ENCODE measurements around the gene DYNLRB1. TPM values are rescaled to one million over a fixed set of nuclear protein-coding genes. Genes with fewer than 3 reads are reported as not detected.

Gene DYNLRB1
- total RNA-seq, 2 donors from 2014 or later: 106 to 107 TPM

DNA sequence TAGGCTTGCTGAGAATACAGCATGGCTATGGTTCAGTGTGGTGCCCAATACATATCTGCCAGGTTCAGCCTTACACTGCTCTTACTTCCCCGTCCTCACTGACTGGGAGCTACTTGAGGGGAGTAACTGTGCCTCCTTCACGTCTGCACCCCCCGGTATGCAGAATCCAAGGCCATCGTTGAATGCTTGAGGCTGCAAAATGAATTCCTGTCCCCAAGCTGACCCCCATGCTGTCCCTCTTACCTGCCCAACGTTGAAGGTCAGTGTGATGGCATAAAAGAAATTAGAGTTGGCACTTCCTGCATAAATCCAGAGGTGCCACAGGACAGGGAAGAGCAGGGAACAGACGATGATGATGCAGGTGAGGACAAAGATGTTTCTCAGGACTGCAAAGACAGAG is 58.6 kb downstream of the DYNLRB1 start:
- no peak overlapping the region for H3K9ac ChIP-seq (ENCODE audit: low read depth in 2 of 2, low read length in 2 of 2)
- no peaks in the 10 kb centered on the region for H3K4me1 ChIP-seq
- intact Hi-C loops (cut with DNase I): loop anchor here (5.0 kb wide), 1 partner anchor 192 kb away; no protein-coding TSS in a partner anchor
- no peaks in the 10 kb centered on the region for H3K36me3 ChIP-seq
- H3K27me3 ChIP-seq: no peaks in the 10 kb centered on the region
- no peaks in the 10 kb centered on the region for H3K9me3 ChIP-seq
- no peak overlapping the region for H3K27ac ChIP-seq
- no peak for TF ChIP-seq CTCF (IDR thresholded peaks at IDR 0.05)
- H3K4me3 ChIP-seq: no peak overlapping the region
- DNase-seq: no peak

- DNase-seq: no peak
- no peak overlapping the region for H3K4me3 ChIP-seq
- no peak overlapping the region for H3K9ac ChIP-seq (ENCODE audit: low read depth in 2 of 2, low read length in 2 of 2)
- no peaks in the 10 kb centered on the region for H3K27me3 ChIP-seq
- intact Hi-C loops (cut with DNase I): loop anchor here (5.0 kb wide), 1 partner anchor 192 kb away; no protein-coding TSS in a partner anchor
- no peaks in the 10 kb centered on the region for H3K9me3 ChIP-seq
- no peak overlapping the region for H3K27ac ChIP-seq
- no peaks in the 10 kb centered on the region for H3K36me3 ChIP-seq
- TF ChIP-seq CTCF (IDR thresholded peaks at IDR 0.05): no peak
- H3K4me1 ChIP-seq: peaks cover 4% of the 10 kb centered on the region
These were observed 59.0 kb downstream of the DYNLRB1 start for GRCh38 chr20:34575271-34575670.

- Histone ChIP-seq H3K27ac (no peak overlapping the region), H3K4me1 (peaks cover 7% of the 10 kb centered on the region), H3K36me3 (no peaks in the 10 kb centered on the region), H3K27me3 (no peaks in the 10 kb centered on the region), H3K9me3 (no peaks in the 10 kb centered on the region), H3K9ac (ENCODE audit: low read depth in 2 of 2, low read length in 2 of 2) (no peak overlapping the region), H3K4me3 (no peak overlapping the region)
- intact Hi-C loops (cut with DNase I): loop anchor here (5.0 kb wide), 1 partner anchor 192 kb away; no protein-coding TSS in a partner anchor
- DNase-seq: no peak
- no peak for TF ChIP-seq CTCF (IDR thresholded peaks at IDR 0.05)
These were observed 59.5 kb downstream of the DYNLRB1 start for GRCh38 chr20:34575756-34576155.

DNA sequence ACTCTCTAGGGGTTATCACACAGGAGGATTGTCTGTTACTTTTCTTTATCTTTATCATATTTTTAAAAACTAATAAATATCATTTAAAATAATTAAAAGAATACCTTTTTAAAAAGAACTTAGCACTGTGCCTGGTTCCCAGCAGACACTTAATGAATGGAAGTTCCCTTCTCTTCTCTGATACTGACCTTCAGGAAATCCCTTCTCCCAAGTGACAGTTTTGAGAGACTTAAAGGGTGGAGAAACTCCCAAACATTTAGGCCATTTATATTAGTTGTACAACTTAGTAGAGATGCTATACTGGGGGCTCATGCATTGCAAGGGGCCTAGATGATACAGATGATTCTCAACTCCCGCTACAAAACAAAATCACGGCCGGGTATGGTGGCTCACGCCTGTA is 60.8 kb downstream of the DYNLRB1 start:
- no peak for TF ChIP-seq CTCF (IDR thresholded peaks at IDR 0.05)
- no peak overlapping the region for H3K27ac ChIP-seq
- no peaks in the 10 kb centered on the region for H3K9me3 ChIP-seq
- no peak for DNase-seq
- no peaks in the 10 kb centered on the region for H3K36me3 ChIP-seq
- no peaks in the 10 kb centered on the region for H3K27me3 ChIP-seq
- intact Hi-C loops (cut with DNase I): loop anchor here (5.0 kb wide), 1 partner anchor 190 kb away; no protein-coding TSS in a partner anchor
- no peak overlapping the region for H3K9ac ChIP-seq (ENCODE audit: low read depth in 2 of 2, low read length in 2 of 2)
- H3K4me1 ChIP-seq: peaks cover 8% of the 10 kb centered on the region
- no peak overlapping the region for H3K4me3 ChIP-seq

DNA sequence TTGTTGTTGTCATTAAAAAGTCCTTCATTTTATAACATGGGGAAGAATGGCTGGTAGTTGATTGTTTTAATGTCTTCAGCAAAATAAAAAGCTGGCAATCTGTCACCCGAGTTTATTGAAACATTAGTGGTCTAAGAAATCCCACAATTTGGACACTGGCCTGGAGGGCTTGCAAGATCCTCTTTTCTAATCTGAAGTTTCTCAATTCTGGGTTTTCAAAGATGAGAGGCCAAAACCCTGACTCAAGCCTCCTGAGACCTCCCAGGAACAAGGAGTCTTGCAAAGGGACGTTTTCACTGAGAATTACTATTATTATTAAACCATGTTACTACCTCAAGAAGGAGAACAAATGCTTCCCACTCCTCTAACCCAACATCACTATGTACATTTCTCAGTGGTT is 61.8 kb downstream of the DYNLRB1 start:
- no peak overlapping the region for H3K9ac ChIP-seq (ENCODE audit: low read depth in 2 of 2, low read length in 2 of 2)
- no peak overlapping the region for H3K27ac ChIP-seq
- no peaks in the 10 kb centered on the region for H3K9me3 ChIP-seq
- intact Hi-C loops (cut with DNase I): loop anchor here (5.0 kb wide), 1 partner anchor 189 kb away; no protein-coding TSS in a partner anchor
- no peak overlapping the region for H3K4me3 ChIP-seq
- H3K27me3 ChIP-seq: no peaks in the 10 kb centered on the region
- H3K36me3 ChIP-seq: no peaks in the 10 kb centered on the region
- no peak for TF ChIP-seq CTCF (IDR thresholded peaks at IDR 0.05)
- DNase-seq: no peak
- peaks cover 12% of the 10 kb centered on the region for H3K4me1 ChIP-seq

Measured in colonic mucosa (tissue), 4 donors.